Forelimb muscle (tissue), 1 donor: Measurements from ENCODE around the gene PARP2. TPM values are rescaled to one million over a fixed set of nuclear protein-coding genes. Genes with fewer than 3 reads are reported as not detected.

Experiments
- DNase-seq: peaks from one replicate; pipeline ENCODE4 v3.0.0-alpha.2; 2013; ENCODE audit warnings: low read depth
- polyA plus RNA-seq: library from polyadenylated mRNA; unstranded; fragments of 120-200 nt; gene quantifications from one replicate; pipeline ENCODE4 v1.2.1, GENCODE V29; 2013; ENCODE audit not compliant: insufficient read length

PARP2 gene
- polyA plus RNA-seq, 1 donor = 34.2 TPM

- DNase-seq = no peak
Measured at GRCh38 chr14:20400589-20400964, 57.1 kb downstream of the PARP2 start.

DNA sequence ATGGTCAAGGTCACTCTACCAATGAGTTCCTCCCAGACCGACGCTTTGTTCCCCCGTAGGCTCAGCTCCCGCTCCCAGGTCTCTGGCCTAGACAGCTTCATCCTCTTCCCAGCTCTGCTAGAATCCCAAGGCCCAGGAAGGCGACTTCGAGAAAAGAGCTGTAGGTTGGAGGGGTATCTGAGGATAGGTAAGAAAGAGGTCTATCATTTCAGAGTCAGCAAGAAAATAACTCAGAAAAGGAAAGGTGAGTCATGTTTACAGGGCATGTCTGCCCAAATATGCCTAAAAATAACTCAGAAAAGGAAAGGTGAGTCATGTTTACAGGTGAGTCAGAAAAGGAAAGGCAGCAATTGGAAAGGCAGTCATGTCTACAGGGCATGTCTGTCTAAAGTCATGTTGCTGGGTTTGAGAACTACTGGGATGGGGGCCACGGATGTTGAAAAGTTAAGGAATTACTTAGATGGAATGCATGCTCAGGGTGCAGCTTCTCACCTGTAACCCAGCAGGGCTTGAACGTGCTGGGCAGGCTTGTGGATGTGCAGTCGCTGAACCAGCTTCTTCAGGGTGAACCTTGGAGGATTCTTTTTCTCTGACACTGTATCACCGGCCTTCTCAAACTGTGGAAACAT lies 57.6 kb downstream of the PARP2 start:
- no peak for DNase-seq

DNA sequence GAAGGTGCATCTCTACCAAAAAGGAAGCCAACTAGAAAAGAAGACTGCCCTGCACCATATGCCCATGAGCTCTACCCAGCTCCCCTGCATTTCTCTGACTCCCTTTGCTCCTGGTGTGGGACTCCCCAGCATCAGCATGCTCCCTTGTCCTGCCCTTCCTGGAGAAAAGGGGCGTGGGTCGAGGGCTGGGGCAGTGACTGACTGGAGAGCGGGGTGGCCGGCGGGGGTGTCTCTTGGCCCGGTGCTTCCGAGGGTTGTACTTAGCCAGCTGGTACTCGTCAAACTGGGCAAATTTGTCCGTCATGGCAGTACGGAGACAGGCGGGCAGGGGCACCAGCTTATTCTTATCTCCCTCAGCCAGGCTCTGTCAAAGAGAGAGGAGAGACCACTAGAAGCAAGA lies 60.1 kb downstream of the PARP2 start:
- no peak for DNase-seq

Other genes with a start within 250 kb of the PARP2 start
- gene OR4K17, start 232.9 kb upstream of the PARP2 start, polyA plus RNA-seq = 0.03 TPM
- gene OR4N5, start 204.8 kb upstream of the PARP2 start, polyA plus RNA-seq = not detected
- gene OR11G2, start 152.7 kb upstream of the PARP2 start, polyA plus RNA-seq = 0.04 TPM
- gene OR11H6, start 119.9 kb upstream of the PARP2 start, polyA plus RNA-seq = not detected
- 0.29 TPM for gene OR11H7, start 114.7 kb upstream of the PARP2 start, polyA plus RNA-seq
- not detected for gene OR11H4, start 104.3 kb upstream of the PARP2 start, polyA plus RNA-seq
- gene TTC5, start 37.7 kb upstream of the PARP2 start, polyA plus RNA-seq = 11.4 TPM
- gene CCNB1IP1, start 10.4 kb upstream of the PARP2 start, polyA plus RNA-seq = 62.2 TPM
- gene TEP1, start 69.9 kb downstream of the PARP2 start, polyA plus RNA-seq = 18.3 TPM
- gene KLHL33, start 92.5 kb downstream of the PARP2 start, polyA plus RNA-seq = 1.1 TPM
- gene OSGEP, start 111.2 kb downstream of the PARP2 start, polyA plus RNA-seq = 40.8 TPM
- 163 TPM for gene APEX1, start 111.6 kb downstream of the PARP2 start, polyA plus RNA-seq
- gene PIP4P1, start 117.8 kb downstream of the PARP2 start, polyA plus RNA-seq = 21.0 TPM
- 10.6 TPM for gene PNP, start 125.8 kb downstream of the PARP2 start, polyA plus RNA-seq
- 0.15 TPM for gene RNASE10, start 161.9 kb downstream of the PARP2 start, polyA plus RNA-seq
- not detected for gene RNASE9, start 217.4 kb downstream of the PARP2 start, polyA plus RNA-seq
- gene RNASE11, start 244.4 kb downstream of the PARP2 start, polyA plus RNA-seq = not detected
- gene RNASE12, start 247.7 kb downstream of the PARP2 start, polyA plus RNA-seq = not detected